Measurements from ENCODE around the gene MYBPC3.

Gene MYBPC3

GRCh38 chr11:47356129-47356997 is 3.9 kb upstream of the MYBPC3 start:
- DNase-seq = no peak

GRCh38 chr11:47355283-47356128 is 3.0 kb upstream of the MYBPC3 start:
- peak; percentile 18 for DNase-seq

- DNase-seq = no peak
Observed at GRCh38 chr11:47354913-47355282, 2.4 kb upstream of the MYBPC3 start.

- no peak for DNase-seq
Observed at GRCh38 chr11:47353978-47354774, 1.7 kb upstream of the MYBPC3 start.

GRCh38 chr11:47351156-47352126 is 1.1 kb downstream of the MYBPC3 start:
- no peak for DNase-seq

- no peak for DNase-seq
Observed at GRCh38 chr11:47350315-47350714, 2.2 kb downstream of the MYBPC3 start.

- no peak for DNase-seq
Observed at GRCh38 chr11:47349521-47350095, 2.9 kb downstream of the MYBPC3 start.

- no peak for DNase-seq
Observed at GRCh38 chr11:47348859-47349258, 3.6 kb downstream of the MYBPC3 start.

- no peak for DNase-seq
Observed at GRCh38 chr11:47348131-47348802, 4.2 kb downstream of the MYBPC3 start.

- DNase-seq = no peak
Observed at GRCh38 chr11:47347137-47347536, 5.4 kb downstream of the MYBPC3 start.

- no peak for DNase-seq
Observed at GRCh38 chr11:47345890-47346563, 6.5 kb downstream of the MYBPC3 start.

- no peak for DNase-seq
Observed at GRCh38 chr11:47342854-47343253, 9.6 kb downstream of the MYBPC3 start.

GRCh38 chr11:47342036-47342803 is 10.3 kb downstream of the MYBPC3 start:
- no peak for DNase-seq

GRCh38 chr11:47340980-47341775 is 11.3 kb downstream of the MYBPC3 start:
- DNase-seq = no peak

GRCh38 chr11:47340010-47340409 is 12.5 kb downstream of the MYBPC3 start:
- no peak for DNase-seq

- DNase-seq = no peak
Observed at GRCh38 chr11:47338396-47339241, 13.9 kb downstream of the MYBPC3 start.

- no peak for DNase-seq
Observed at GRCh38 chr11:47337229-47337924, 15.1 kb downstream of the MYBPC3 start.

Measured in stimulated activated CD4-positive, alpha-beta T cell treated with anti-CD3 and anti-CD28 coated beads, Interleukin-4, amount 100 ng/mL, for 24 hours (primary cell).